Spinal cord (tissue), 10 donors: ENCODE measurements around the gene AQP10. TPM values are rescaled to one million over a fixed set of nuclear protein-coding genes. Genes with fewer than 3 reads are reported as not detected.
"Not testable (repeated sequence)": the region's sequence is repeated elsewhere in the genome, so short reads cannot be mapped to it uniquely, and the experiment has no call there.

Experiments used
- DNase-seq, 6 donors: peaks; one replicate each; pipeline versions ENCODE4 v3.0.0 to v3.0.0-alpha.2; 2013 to 2015; ENCODE audit warnings: low spot score in 6 of 6, low read depth in 4 of 6
- H3K27ac ChIP-seq: one replicate; pipeline ENCODE4 v1.5.1; 2013; ENCODE audit warnings: low read depth, low read length, control low read depth
- H3K27me3 ChIP-seq: one replicate; pipeline ENCODE4 v1.6.1; 2013; ENCODE audit warnings: low read length; ENCODE audit not compliant: control insufficient read depth, insufficient read depth
- H3K36me3 ChIP-seq: one replicate; pipeline ENCODE4 v1.6.1; 2013; ENCODE audit warnings: low read length; ENCODE audit not compliant: control insufficient read depth, insufficient read depth
- H3K4me1 ChIP-seq: one replicate; pipeline ENCODE4 v1.6.1; 2013; ENCODE audit warnings: low read length; ENCODE audit not compliant: control insufficient read depth, insufficient read depth
- H3K4me3 ChIP-seq: one replicate; pipeline ENCODE4 v1.5.1; 2013; ENCODE audit warnings: low read depth, low read length, control low read depth
- H3K9me3 ChIP-seq: one replicate; pipeline ENCODE4 v1.6.1; 2013; ENCODE audit warnings: low read length; ENCODE audit not compliant: control insufficient read depth, insufficient read depth
- WGBS: methylation state at CpG from one replicate; pipeline ENCODE4 v1.1.5; 2013; ENCODE audit warnings: missing lambda C conversion rate; ENCODE audit not compliant: insufficient coverage; 5-methylcytosine and 5-hydroxymethylcytosine counted together
- polyA plus RNA-seq, 2 donors: library from polyadenylated mRNA; unstranded; fragments of 120-200 nt; gene quantifications; one replicate each; pipeline ENCODE4 v1.2.1, GENCODE V29; 2013; ENCODE audit not compliant: insufficient read length in 2 of 2
- total RNA-seq, 2 donors: library from RNA; depleted of rRNA in 1 of 2; stranded (reverse); fragments of 120-200 nt in 1 of 2; fragments of >200 nt in 1 of 2; gene quantifications; one replicate each; pipeline versions ENCODE4 v1.2.3 to v1.2.4, GENCODE V29; 2013 to 2014
- donor health status: healthy.

AQP10 gene
- total and polyA plus RNA-seq, 4 donors = 0.30 TPM; not detected in 3

GRCh38 chr1:154329152-154329521 lies 8.2 kb downstream of the AQP10 start:
- Histone ChIP-seq H3K27ac (peak overlapping the region; percentile 71), H3K27me3 (no peaks in the 10 kb centered on the region), H3K4me1 (peaks cover 46% of the 10 kb centered on the region), H3K9me3 (no peaks in the 10 kb centered on the region), H3K36me3 (peaks cover 38% of the 10 kb centered on the region), H3K4me3 (peak overlapping the region; percentile 48)
- WGBS = 18% methylated on average over 3 of the region's 6 CpGs
- peak in 2 of 6 donors; percentile 52 to 75 for DNase-seq

GRCh38 chr1:154329551-154330131 lies 8.7 kb downstream of the AQP10 start:
- H3K9me3 ChIP-seq = no peaks in the 10 kb centered on the region
- H3K36me3 ChIP-seq = peaks cover 43% of the 10 kb centered on the region
- 52% methylated on average over 3 of the region's 7 CpGs for WGBS
- peak overlapping the region; percentile 21 for H3K27ac ChIP-seq
- peaks cover 41% of the 10 kb centered on the region for H3K4me1 ChIP-seq
- H3K4me3 ChIP-seq = peak overlapping the region; percentile 48
- DNase-seq = peak in 3 of 6 donors; percentile 50 to 93 (median 56)
- no peaks in the 10 kb centered on the region for H3K27me3 ChIP-seq

GRCh38 chr1:154330669-154331068 lies 9.8 kb downstream of the AQP10 start:
- peaks cover 40% of the 10 kb centered on the region for H3K4me1 ChIP-seq
- no peaks in the 10 kb centered on the region for H3K9me3 ChIP-seq
- H3K27me3 ChIP-seq = no peaks in the 10 kb centered on the region
- H3K4me3 ChIP-seq = no peak overlapping the region
- no peak overlapping the region for H3K27ac ChIP-seq
- DNase-seq = no peak
- H3K36me3 ChIP-seq = peaks cover 52% of the 10 kb centered on the region

- Histone ChIP-seq H3K4me1 (peaks cover 6% of the 10 kb centered on the region), H3K9me3 (no peaks in the 10 kb centered on the region), H3K27me3 (no peaks in the 10 kb centered on the region), H3K36me3 (peaks cover 75% of the 10 kb centered on the region), H3K4me3 (no peak overlapping the region), H3K27ac (peak overlapping the region; percentile 62)
- DNase-seq = no peak
- WGBS = 80% methylated on average over 12 of the region's 13 CpGs
Observed at GRCh38 chr1:154334079-154335024, 13.5 kb downstream of the AQP10 start.

GRCh38 chr1:154335025-154335714 lies 14.3 kb downstream of the AQP10 start:
- peak overlapping the region; percentile 62 for H3K27ac ChIP-seq
- WGBS = 34% methylated on average over 10 of the region's 11 CpGs
- no peaks in the 10 kb centered on the region for H3K9me3 ChIP-seq
- peaks cover 5% of the 10 kb centered on the region for H3K4me1 ChIP-seq
- peaks cover 81% of the 10 kb centered on the region for H3K36me3 ChIP-seq
- no peaks in the 10 kb centered on the region for H3K27me3 ChIP-seq
- DNase-seq = peak in 4 of 6 donors; percentile 53 to 93 (median 80)
- no peak overlapping the region for H3K4me3 ChIP-seq

GRCh38 chr1:154337253-154337894 lies 16.5 kb downstream of the AQP10 start:
- 96% methylated on average over 5 of the region's 8 CpGs for WGBS
- H3K4me1 ChIP-seq = peaks cover 5% of the 10 kb centered on the region
- H3K27me3 ChIP-seq = no peaks in the 10 kb centered on the region
- DNase-seq = no peak
- peaks cover 83% of the 10 kb centered on the region for H3K36me3 ChIP-seq
- H3K9me3 ChIP-seq = no peaks in the 10 kb centered on the region
- H3K4me3 ChIP-seq = no peak overlapping the region
- H3K27ac ChIP-seq = no peak overlapping the region

- Histone ChIP-seq H3K27me3 (no peaks in the 10 kb centered on the region), H3K36me3 (peaks cover 85% of the 10 kb centered on the region)
- 100% methylated on average over 2 of the region's 2 CpGs for WGBS
Observed at GRCh38 chr1:154338875-154339274, 18.0 kb downstream of the AQP10 start.

GRCh38 chr1:154341366-154341765 lies 20.5 kb downstream of the AQP10 start:
- H3K9me3 ChIP-seq, H3K4me3 ChIP-seq, H3K27ac ChIP-seq, H3K27me3 ChIP-seq, H3K4me1 ChIP-seq, DNase-seq: not testable (repeated sequence)
- 96% methylated on average over 4 of the region's 9 CpGs for WGBS
- peaks cover 90% of the 10 kb centered on the region for H3K36me3 ChIP-seq

More at GRCh38 chr1:154338875-154339274, 18.0 kb downstream of the AQP10 start:
- Histone ChIP-seq H3K27ac (no peak overlapping the region), H3K4me1 (peaks cover 5% of the 10 kb centered on the region), H3K9me3 (no peaks in the 10 kb centered on the region), H3K4me3 (no peak overlapping the region)
- DNase-seq = no peak

GRCh38 chr1:154342132-154342531 lies 21.2 kb downstream of the AQP10 start:
- H3K4me1 ChIP-seq = no peaks in the 10 kb centered on the region
- WGBS = 93% methylated on average over 7 of the region's 7 CpGs
- no peaks in the 10 kb centered on the region for H3K9me3 ChIP-seq
- no peak overlapping the region for H3K4me3 ChIP-seq
- H3K27ac ChIP-seq = no peak overlapping the region
- H3K36me3 ChIP-seq = peaks cover 92% of the 10 kb centered on the region
- H3K27me3 ChIP-seq = no peaks in the 10 kb centered on the region
- no peak for DNase-seq
